Adrenal gland (tissue), 12 donors: ENCODE data around the gene TTC9B. TPM values are rescaled to one million over a fixed set of nuclear protein-coding genes. Genes with fewer than 3 reads are reported as not detected.

Experiments used
- DNase-seq, 7 donors: peaks; one replicate each; pipeline ENCODE4 v3.0.0-alpha.2; 2019 to 2020
- H3K27ac ChIP-seq, 5 donors: fragments of 200-600 bp; sonication (generic) in 4 of 5; 1 replicate in 3 of 5; 2 replicates in 2 of 5; pipeline versions ENCODE4 v1.5.1 to v1.8.0; 2016 to 2020; ENCODE audit warnings: mild to moderate bottlenecking in 1 of 5
- H3K27me3 ChIP-seq: fragments of 200-600 bp; 2 replicates; pipeline ENCODE4 v1.8.0; 2021
- H3K36me3 ChIP-seq, 2 donors: fragments of 200-600 bp; replicated peaks in 1 of 2; 1 replicate in 1 of 2; 2 replicates in 1 of 2; pipeline versions ENCODE4 v1.5.1 to v1.8.0; 2018 to 2022
- H3K4me1 ChIP-seq, 2 donors: fragments of 200-600 bp; replicated peaks in 1 of 2; 1 replicate in 1 of 2; 2 replicates in 1 of 2; pipeline versions ENCODE4 v1.5.1 to v1.8.0; 2018 to 2021
- H3K4me3 ChIP-seq, 4 donors: fragments of 200-600 bp; sonication (generic) in 3 of 4; one replicate each; pipeline ENCODE4 v1.5.1; 2016 to 2018
- H3K9me3 ChIP-seq, 3 donors: fragments of 200-600 bp; sonication (generic) in 1 of 3; replicated peaks in 1 of 3; 1 replicate in 2 of 3; 2 replicates in 1 of 3; pipeline versions ENCODE4 v1.5.1 to v1.8.0; 2016 to 2021
- POLR2A ChIP-seq, 2 donors: fragments of 450-650 bp; IDR thresholded peaks; one replicate each; pipeline ENCODE4 v1.6.1; 2017; ENCODE audit warnings: antibody characterized with exemption in 2 of 2, mild to moderate bottlenecking in 2 of 2, moderate library complexity in 1 of 2
- WGBS, 4 donors: extraction: QIAGEN DNeasy Blood & Tissue Kit in 2 of 4; methylation state at CpG; one replicate each; pipeline versions ENCODE4 v1.1.5 to v1.1.7; 2013 to 2017; 5-methylcytosine and 5-hydroxymethylcytosine counted together
- intact Hi-C, 2 donors: fragments of 100-400 bp; cut with DNase I; formaldehyde crosslinking; loops; one replicate each; pipeline versions ENCODE4 v1.14.1 to v1.15.0; 2022 to 2023
- polyA plus RNA-seq, 3 donors: library from polyadenylated mRNA; stranded (reverse); fragments of 200-250 nt in 2 of 3; fragments of 350-450 nt in 1 of 3; fragmentation: Illumina TruSeq in 1 of 3; extraction: RNeasy Lipid Tissue Mini Kit (QIAGEN cat#74804) in 1 of 3; gene quantifications; one replicate each; pipeline ENCODE4 v1.2.3, GENCODE V29; 2013 to 2014
- total RNA-seq, 9 donors: library from RNA; depleted of rRNA in 4 of 9; stranded (reverse); fragments of >200 nt in 4 of 9; fragments of 120-200 nt in 1 of 9; fragmentation: NEBNext Ultra II Directional in 1 of 9; extraction: Animal tissue kit (Norgen Biotek cat#: 25700) in 1 of 9; gene quantifications; one replicate each; pipeline versions ENCODE4 v1.1.0 to v1.2.4, GENCODE V29; 2013 to 2023
- TF ChIP-seq, protein P1 (sequence below), 6 experiments: fragments of 450-650 bp in 4 of 6; fragments of 200-600 bp in 2 of 6; sonication (generic) in 1 of 6; IDR thresholded peaks; 1 replicate in 5 of 6; 2 replicates in 1 of 6; pipeline versions ENCODE4 v1.5.1 to v1.8.0; 2016 to 2021; ENCODE audit warnings: antibody characterized with exemption in 6 of 6, mild to moderate bottlenecking in 2 of 6, moderate library complexity in 1 of 6
- donor health status: healthy with polysubstance abuse.
- donor health status: Bipolar disorder and iron deficiency.
- donor health status: DM: yes; HTN: yes; CAD: no.
- donor health status: DM: no; HTN: no; CAD: no.
- donor health status: DM: no; HTN: no; CAD: no.
- donor health status: DM: yes; HTN: yes; CAD: no.

TTC9B gene
- total and polyA plus RNA-seq, 12 donors: 0.32 to 2.6 (median 0.53) TPM; not detected in 8

DNA sequence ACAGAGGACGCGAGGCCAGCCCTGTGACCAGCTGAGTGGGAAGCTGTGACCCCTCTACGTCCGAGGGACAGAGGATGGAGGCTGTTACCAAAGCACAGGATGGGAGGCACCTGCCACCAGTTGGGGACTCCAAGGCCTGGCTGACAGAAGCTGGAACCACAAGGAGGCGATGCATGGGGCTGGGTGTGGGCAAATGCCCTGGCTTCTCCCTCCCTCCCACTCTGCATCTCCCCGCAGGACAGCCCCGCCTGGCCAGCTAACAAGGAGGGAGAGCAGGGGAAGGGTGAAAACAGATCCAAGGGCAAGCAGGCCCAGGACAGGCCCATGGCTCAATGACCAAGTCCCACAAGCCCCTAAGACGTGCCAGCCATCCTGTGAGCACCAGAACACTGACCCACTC lies 38.3 kb upstream of the TTC9B start:
- Histone ChIP-seq H3K4me1 (peaks cover 12 to 31% of the 10 kb centered on the region in 2 donors), H3K27me3 (no peaks in the 10 kb centered on the region), H3K27ac (peak overlapping the region in 2 of 5 donors; percentile 17 to 23), H3K36me3 (peaks cover 0 to 30% of the 10 kb centered on the region in 2 donors), H3K4me3 (no peak overlapping the region), H3K9me3 (no peaks in the 10 kb centered on the region)
- DNase-seq: no peak
- intact Hi-C loops: no loop called here
- WGBS, 4 donors: 91 to 94% (median 92%) methylated on average over 5 to 8 of the region's 8 CpGs
- TF ChIP-seq, protein P1, sequence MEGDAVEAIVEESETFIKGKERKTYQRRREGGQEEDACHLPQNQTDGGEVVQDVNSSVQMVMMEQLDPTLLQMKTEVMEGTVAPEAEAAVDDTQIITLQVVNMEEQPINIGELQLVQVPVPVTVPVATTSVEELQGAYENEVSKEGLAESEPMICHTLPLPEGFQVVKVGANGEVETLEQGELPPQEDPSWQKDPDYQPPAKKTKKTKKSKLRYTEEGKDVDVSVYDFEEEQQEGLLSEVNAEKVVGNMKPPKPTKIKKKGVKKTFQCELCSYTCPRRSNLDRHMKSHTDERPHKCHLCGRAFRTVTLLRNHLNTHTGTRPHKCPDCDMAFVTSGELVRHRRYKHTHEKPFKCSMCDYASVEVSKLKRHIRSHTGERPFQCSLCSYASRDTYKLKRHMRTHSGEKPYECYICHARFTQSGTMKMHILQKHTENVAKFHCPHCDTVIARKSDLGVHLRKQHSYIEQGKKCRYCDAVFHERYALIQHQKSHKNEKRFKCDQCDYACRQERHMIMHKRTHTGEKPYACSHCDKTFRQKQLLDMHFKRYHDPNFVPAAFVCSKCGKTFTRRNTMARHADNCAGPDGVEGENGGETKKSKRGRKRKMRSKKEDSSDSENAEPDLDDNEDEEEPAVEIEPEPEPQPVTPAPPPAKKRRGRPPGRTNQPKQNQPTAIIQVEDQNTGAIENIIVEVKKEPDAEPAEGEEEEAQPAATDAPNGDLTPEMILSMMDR (IDR thresholded peaks at IDR 0.05): no peak
- no peak for TF ChIP-seq POLR2A (IDR thresholded peaks at IDR 0.05)

DNA sequence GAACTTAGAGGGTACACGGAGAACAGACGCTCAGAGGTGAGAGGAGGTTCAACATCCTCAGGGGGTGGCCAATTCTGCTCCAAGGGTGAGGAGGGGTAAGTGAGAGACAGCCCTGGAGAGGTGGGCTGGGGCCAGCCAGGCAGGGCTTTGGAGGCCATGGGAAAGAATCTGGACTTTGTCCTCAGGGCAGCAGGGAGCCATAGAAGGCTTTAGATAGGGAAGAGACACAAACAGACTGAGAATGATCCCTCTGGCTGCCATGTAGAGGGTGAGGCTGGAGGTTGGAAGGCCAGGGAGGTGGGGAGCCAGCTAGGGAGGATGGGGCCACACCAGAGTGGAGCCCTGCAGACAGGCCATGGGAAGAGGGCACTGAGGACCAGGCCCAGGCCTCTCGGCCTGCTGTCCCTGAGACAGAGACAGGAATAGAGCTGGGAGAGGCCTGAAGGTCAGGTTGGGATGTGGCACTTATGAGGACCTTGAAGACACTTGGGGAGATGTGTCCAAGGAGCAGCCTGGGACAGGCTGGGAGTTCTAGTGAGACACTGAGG lies 37.5 kb upstream of the TTC9B start:
- WGBS, 4 donors: 61 to 79% (median 77%) methylated on average over 3 of the region's 3 CpGs
- no peak for TF ChIP-seq POLR2A (IDR thresholded peaks at IDR 0.05)
- TF ChIP-seq, protein P1 (IDR thresholded peaks at IDR 0.05): no peak
- H3K27me3 ChIP-seq: no peaks in the 10 kb centered on the region
- no peak for DNase-seq
- no peak overlapping the region for H3K4me3 ChIP-seq
- H3K4me1 ChIP-seq: peaks cover 12 to 29% of the 10 kb centered on the region in 2 donors
- H3K27ac ChIP-seq: peak overlapping the region in 2 of 5 donors; percentile 55 to 71
- no peaks in the 10 kb centered on the region for H3K9me3 ChIP-seq
- H3K36me3 ChIP-seq: peaks cover 0 to 34% of the 10 kb centered on the region in 2 donors
- intact Hi-C loops: no loop called here

GRCh38 chr19:40254714-40255418 lies 36.7 kb upstream of the TTC9B start:
- peaks cover 12 to 25% of the 10 kb centered on the region in 2 donors for H3K4me1 ChIP-seq
- H3K36me3 ChIP-seq: peaks cover 0 to 36% of the 10 kb centered on the region in 2 donors
- no peaks in the 10 kb centered on the region for H3K9me3 ChIP-seq
- peak in 6 of 7 donors; percentile 67 to 83 (median 74) for DNase-seq
- intact Hi-C loops: no loop called here
- H3K4me3 ChIP-seq: no peak overlapping the region
- no peak for TF ChIP-seq POLR2A (IDR thresholded peaks at IDR 0.05)
- TF ChIP-seq, protein P1 (IDR thresholded peaks at IDR 0.05): no peak
- no peaks in the 10 kb centered on the region for H3K27me3 ChIP-seq
- H3K27ac ChIP-seq: peak overlapping the region in 3 of 5 donors; percentile 55 to 71 (median 71)
- WGBS, 4 donors: 66 to 68% (median 67%) methylated on average over 10 to 16 of the region's 16 CpGs

- DNase-seq: no peak
- intact Hi-C loops: no loop called here
- Histone ChIP-seq H3K36me3 (peaks cover 0 to 36% of the 10 kb centered on the region in 2 donors), H3K9me3 (no peaks in the 10 kb centered on the region), H3K4me1 (peaks cover 12 to 24% of the 10 kb centered on the region in 2 donors), H3K27me3 (no peaks in the 10 kb centered on the region), H3K4me3 (no peak overlapping the region), H3K27ac (peak overlapping the region in 3 of 5 donors; percentile 0 to 55 (median 51))
- TF ChIP-seq POLR2A (IDR thresholded peaks at IDR 0.05): no peak
- TF ChIP-seq, protein P1 (IDR thresholded peaks at IDR 0.05): no peak
- 67 to 70% (median 69%) methylated on average over 8 of the region's 8 CpGs for WGBS, 4 donors
Observed at GRCh38 chr19:40253611-40254092, 35.5 kb upstream of the TTC9B start.
